H9 (cell line): ENCODE data around the gene RUNX2. TPM values are rescaled to one million over a fixed set of nuclear protein-coding genes. Genes with fewer than 3 reads are reported as not detected.

Source experiments
- DNase-seq: peaks from one replicate; pipeline ENCODE4 v3.0.0-alpha.2; 2017
- H2AFZ ChIP-seq: one replicate; pipeline ENCODE4 v1.6.1; 2013; ENCODE audit warnings: mild to moderate bottlenecking, low read length, control low read depth, moderate library complexity
- H2AK5ac ChIP-seq: 2 replicates; pipeline ENCODE4 v1.6.1; 2013; ENCODE audit warnings: low read length, control low read depth, mixed read lengths; ENCODE audit not compliant: insufficient read length
- H2BK120ac ChIP-seq: one replicate; pipeline ENCODE4 v1.6.1; 2013; ENCODE audit warnings: low read depth, mild to moderate bottlenecking, low read length, control low read depth, inconsistent platforms; ENCODE audit not compliant: poor library complexity, severe bottlenecking
- H2BK12ac ChIP-seq: 2 replicates; pipeline ENCODE4 v1.6.1; 2013; ENCODE audit warnings: low read length, control low read depth, mixed read lengths, low read depth; ENCODE audit not compliant: insufficient read length
- H2BK15ac ChIP-seq: 2 replicates; pipeline ENCODE4 v1.6.1; 2013; ENCODE audit warnings: low read depth, low read length, control low read depth
- H2BK20ac ChIP-seq: one replicate; pipeline ENCODE4 v1.6.1; 2013; ENCODE audit warnings: low read depth, mild to moderate bottlenecking, low read length, control low read depth, inconsistent platforms; ENCODE audit not compliant: poor library complexity, severe bottlenecking
- H2BK5ac ChIP-seq: 2 replicates; pipeline ENCODE4 v1.6.1; 2013; ENCODE audit warnings: low read length, control low read depth, mixed read lengths; ENCODE audit not compliant: insufficient read length
- H3K14ac ChIP-seq: 2 replicates; pipeline ENCODE4 v1.6.1; 2013; ENCODE audit warnings: low read length, control low read depth; ENCODE audit not compliant: insufficient read depth
- H3K18ac ChIP-seq: 2 replicates; pipeline ENCODE4 v1.6.1; 2013; ENCODE audit warnings: low read depth, mild to moderate bottlenecking, mixed read lengths, low read length, control low read depth; ENCODE audit not compliant: insufficient read length
- H3K23ac ChIP-seq: 2 replicates; pipeline ENCODE4 v1.6.1; 2013; ENCODE audit warnings: low read length, control low read depth, mixed read lengths, low read depth; ENCODE audit not compliant: insufficient read length
- H3K23me2 ChIP-seq: 2 replicates; pipeline ENCODE4 v1.6.1; 2013; ENCODE audit warnings: low read depth, mild to moderate bottlenecking, mixed read lengths, low read length, control low read depth; ENCODE audit not compliant: insufficient read length, poor library complexity, severe bottlenecking
- H3K27ac ChIP-seq: 2 replicates; pipeline ENCODE4 v1.5.1; 2013; ENCODE audit warnings: low read length, control low read depth, mixed read lengths, low read depth; ENCODE audit not compliant: insufficient read length
- H3K27me3 ChIP-seq: 2 replicates; pipeline ENCODE4 v1.6.1; 2013; ENCODE audit warnings: low read length, control low read depth, inconsistent platforms; ENCODE audit not compliant: insufficient read depth
- H3K4ac ChIP-seq: 2 replicates; pipeline ENCODE4 v1.6.1; 2013; ENCODE audit warnings: low read depth, mild to moderate bottlenecking, control low read depth, inconsistent platforms, low read length, moderate library complexity
- H3K4me1 ChIP-seq: 2 replicates; pipeline ENCODE4 v1.6.1; 2013; ENCODE audit warnings: low read length, control low read depth, inconsistent platforms; ENCODE audit not compliant: insufficient read depth
- H3K4me2 ChIP-seq: 2 replicates; pipeline ENCODE4 v1.6.1; 2013; ENCODE audit warnings: low read length, control low read depth, mixed read lengths; ENCODE audit not compliant: insufficient read length, insufficient read depth
- H3K56ac ChIP-seq: 2 replicates; pipeline ENCODE4 v1.6.1; 2013; ENCODE audit warnings: low read depth, mild to moderate bottlenecking, mixed read lengths, low read length, control low read depth; ENCODE audit not compliant: insufficient read length
- H3K79me1 ChIP-seq: 2 replicates; pipeline ENCODE4 v1.6.1; 2013; ENCODE audit warnings: low read depth, mild to moderate bottlenecking, moderate library complexity, low read length, control low read depth, inconsistent platforms; ENCODE audit not compliant: insufficient read depth, poor library complexity, severe bottlenecking
- H3K79me2 ChIP-seq: 2 replicates; pipeline ENCODE4 v1.6.1; 2013; ENCODE audit warnings: low read length, control low read depth, inconsistent platforms; ENCODE audit not compliant: insufficient read depth
- H3K9ac ChIP-seq: 2 replicates; pipeline ENCODE4 v1.6.1; 2013; ENCODE audit warnings: low read length, control low read depth, mixed read lengths; ENCODE audit not compliant: insufficient read length; ENCODE audit errors: extremely low read depth
- H3K9me3 ChIP-seq: one replicate; pipeline ENCODE4 v1.6.1; 2013; ENCODE audit warnings: low read depth, low read length, inconsistent platforms; ENCODE audit not compliant: control insufficient read depth
- H3T11ph ChIP-seq: one replicate; pipeline ENCODE4 v1.6.1; 2013; ENCODE audit warnings: mild to moderate bottlenecking, low read length, control low read depth, inconsistent platforms
- H4K20me1 ChIP-seq: one replicate; pipeline ENCODE4 v1.6.1; 2013; ENCODE audit not compliant: control insufficient read depth, insufficient read length, insufficient read depth
- H4K5ac ChIP-seq: 2 replicates; pipeline ENCODE4 v1.6.1; 2013; ENCODE audit warnings: low read depth, mild to moderate bottlenecking, mixed read lengths, low read length, control low read depth; ENCODE audit not compliant: insufficient read length
- H4K8ac ChIP-seq: replicated peaks from 2 replicates; pipeline ENCODE4 v1.6.1; 2013; ENCODE audit warnings: low read length, control low read depth, mixed read lengths, low read depth; ENCODE audit not compliant: insufficient read length
- H4K91ac ChIP-seq: 2 replicates; pipeline ENCODE4 v1.6.1; 2013; ENCODE audit warnings: low read depth, mild to moderate bottlenecking, moderate library complexity, mixed read lengths, low read length, control low read depth; ENCODE audit not compliant: insufficient read length
- H3K27ac Mint-ChIP-seq, 3 experiments: 2 replicates in 2 of 3; 3 replicates in 1 of 3; pipeline ENCODE4 v1.8.0; 2020 to 2021; ENCODE audit warnings: mixed read lengths in 3 of 3, mild to moderate bottlenecking in 1 of 3, moderate library complexity in 1 of 3
- H3K27me3 Mint-ChIP-seq: 2 replicates; pipeline ENCODE4 v1.8.0; 2021; ENCODE audit warnings: low read depth, mild to moderate bottlenecking, moderate library complexity, mixed read lengths
- H3K36me3 Mint-ChIP-seq, 3 experiments: 2 replicates in 2 of 3; 3 replicates in 1 of 3; pipeline ENCODE4 v1.8.0; 2020 to 2021; ENCODE audit warnings: low read depth in 3 of 3, mixed read lengths in 3 of 3; ENCODE audit not compliant: insufficient read depth in 1 of 3
- H3K4me1 Mint-ChIP-seq, 2 experiments: 2 replicates each; pipeline ENCODE4 v1.8.0; 2020; ENCODE audit warnings: mixed read lengths in 2 of 2
- H3K4me3 Mint-ChIP-seq, 2 experiments: 2 replicates in 1 of 2; 3 replicates in 1 of 2; pipeline ENCODE4 v1.8.0; 2020 to 2021; ENCODE audit warnings: mild to moderate bottlenecking in 2 of 2, mixed read lengths in 2 of 2, moderate library complexity in 1 of 2
- H3K9me3 Mint-ChIP-seq, 2 experiments: 2 replicates in 1 of 2; 3 replicates in 1 of 2; pipeline ENCODE4 v1.8.0; 2020; ENCODE audit warnings: mild to moderate bottlenecking in 2 of 2, mixed read lengths in 2 of 2, moderate library complexity in 1 of 2
- WGBS: extraction: QIAGEN DNeasy Blood & Tissue Kit; methylation state at CpG from one replicate; pipeline ENCODE4 v1.1.7; 2013; ENCODE audit warnings: missing lambda C conversion rate, low lambda C conversion rate, mixed read lengths; ENCODE audit not compliant: insufficient read length; ENCODE audit errors: extremely low coverage; 5-methylcytosine and 5-hydroxymethylcytosine counted together
- total RNA-seq: library from RNA; stranded (reverse); gene quantifications from 2 replicates; pipeline ENCODE4 v1.2.1, GENCODE V29; 2021
- TF ChIP-seq, protein P1 (sequence below): fragments of 200-600 bp; sonication (generic); conservative IDR thresholded peaks from 3 replicates; pipeline ENCODE4 v1.8.0; 2021; ENCODE audit warnings: antibody characterized with exemption, mild to moderate bottlenecking

Gene RUNX2
- total RNA-seq, 1 experiment from 2014 or later: 0.15 TPM

DNA sequence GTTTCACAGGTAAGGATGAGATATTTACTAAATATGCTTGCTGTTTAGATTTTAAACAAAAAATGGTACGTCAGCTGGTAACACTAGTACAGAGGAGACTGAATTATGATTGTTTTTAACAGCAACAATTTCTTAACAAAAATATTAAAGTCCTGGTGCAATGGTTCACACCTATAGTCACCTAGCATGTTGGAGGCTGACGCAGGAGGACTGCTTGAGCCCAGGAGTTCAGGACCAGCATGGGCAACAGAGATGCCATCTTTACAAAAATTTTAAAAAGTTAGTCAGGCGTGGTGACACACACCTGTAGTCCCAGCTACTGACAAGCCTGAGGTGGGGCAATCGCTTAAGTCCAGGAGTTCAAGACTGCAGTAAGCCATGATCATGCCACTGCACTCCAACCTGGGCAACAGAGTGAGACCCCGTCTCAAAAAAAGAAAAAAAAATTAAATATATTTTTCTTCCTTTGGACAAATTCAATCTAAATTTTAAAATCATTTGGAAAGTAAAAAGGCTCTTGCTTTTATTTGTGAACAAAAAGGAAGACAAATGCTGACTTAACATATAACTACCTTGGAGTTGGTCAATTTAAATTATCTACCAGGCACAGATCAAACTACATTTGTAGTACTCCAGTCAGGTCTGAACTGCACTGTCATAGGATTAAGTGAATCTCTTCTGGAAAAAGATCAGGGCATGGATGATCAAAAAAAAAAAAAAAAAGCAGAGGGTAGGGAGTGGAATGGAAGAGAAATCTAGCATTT lies 38.2 kb upstream of the RUNX2 start:
- no peak overlapping the region for H3K18ac ChIP-seq
- no peak overlapping the region for H3K56ac ChIP-seq
- H3K4me1 ChIP-seq: no peaks in the 10 kb centered on the region
- Mint-ChIP-seq H3K9me3 (peaks cover 11 to 13% of the 10 kb centered on the region in 2 experiments; a peak in 3 of 5 replicates), H3K27ac (no peak overlapping the region), H3K36me3 (peaks cover 9 to 13% (median 12%) of the 10 kb centered on the region in 3 experiments; a peak in 6 of 7 replicates), H3K27me3 (no peaks in the 10 kb centered on the region), H3K4me3 (no peak overlapping the region), H3K4me1 (peaks cover 9 to 19% of the 10 kb centered on the region in 2 experiments)
- no peak overlapping the region for H4K8ac ChIP-seq
- no peak overlapping the region for H3K23ac ChIP-seq
- H3K27ac ChIP-seq: no peak overlapping the region
- H4K5ac ChIP-seq: no peak overlapping the region
- no peaks in the 10 kb centered on the region for H4K20me1 ChIP-seq
- no peaks in the 10 kb centered on the region for H3K27me3 ChIP-seq
- no CpG with 5 or more reads among the region's 5 CpGs for WGBS
- H2BK5ac ChIP-seq: no peak overlapping the region
- no peak overlapping the region for H2AK5ac ChIP-seq
- no peak for DNase-seq
- no peak overlapping the region for H3K4ac ChIP-seq
- H2AFZ ChIP-seq: no peak overlapping the region
- no peak overlapping the region for H3T11ph ChIP-seq
- no peaks in the 10 kb centered on the region for H3K79me2 ChIP-seq
- no peak overlapping the region for H3K4me2 ChIP-seq
- H2BK120ac ChIP-seq: no peak overlapping the region
- no peak overlapping the region for H2BK15ac ChIP-seq
- no peak overlapping the region for H2BK12ac ChIP-seq
- no peaks in the 10 kb centered on the region for H3K9me3 ChIP-seq
- H4K91ac ChIP-seq: no peak overlapping the region
- TF ChIP-seq, protein P1, sequence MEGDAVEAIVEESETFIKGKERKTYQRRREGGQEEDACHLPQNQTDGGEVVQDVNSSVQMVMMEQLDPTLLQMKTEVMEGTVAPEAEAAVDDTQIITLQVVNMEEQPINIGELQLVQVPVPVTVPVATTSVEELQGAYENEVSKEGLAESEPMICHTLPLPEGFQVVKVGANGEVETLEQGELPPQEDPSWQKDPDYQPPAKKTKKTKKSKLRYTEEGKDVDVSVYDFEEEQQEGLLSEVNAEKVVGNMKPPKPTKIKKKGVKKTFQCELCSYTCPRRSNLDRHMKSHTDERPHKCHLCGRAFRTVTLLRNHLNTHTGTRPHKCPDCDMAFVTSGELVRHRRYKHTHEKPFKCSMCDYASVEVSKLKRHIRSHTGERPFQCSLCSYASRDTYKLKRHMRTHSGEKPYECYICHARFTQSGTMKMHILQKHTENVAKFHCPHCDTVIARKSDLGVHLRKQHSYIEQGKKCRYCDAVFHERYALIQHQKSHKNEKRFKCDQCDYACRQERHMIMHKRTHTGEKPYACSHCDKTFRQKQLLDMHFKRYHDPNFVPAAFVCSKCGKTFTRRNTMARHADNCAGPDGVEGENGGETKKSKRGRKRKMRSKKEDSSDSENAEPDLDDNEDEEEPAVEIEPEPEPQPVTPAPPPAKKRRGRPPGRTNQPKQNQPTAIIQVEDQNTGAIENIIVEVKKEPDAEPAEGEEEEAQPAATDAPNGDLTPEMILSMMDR: no peak
- no peaks in the 10 kb centered on the region for H3K79me1 ChIP-seq
- H3K23me2 ChIP-seq: no peaks in the 10 kb centered on the region
- no peak overlapping the region for H2BK20ac ChIP-seq
- no peak overlapping the region for H3K9ac ChIP-seq
- H3K14ac ChIP-seq: no peak overlapping the region
